AG09309 (cell line): ENCODE results near the gene PHLDA2.

ENCODE experiments used
- DNase-seq: peaks from one replicate; pipeline ENCODE4 v3.0.0-alpha.2; 2010; ENCODE audit warnings: low read depth
- H3K4me3 ChIP-seq: 2 replicates; pipeline ENCODE4 v1.5.1; 2011; ENCODE audit warnings: mild to moderate bottlenecking, low read depth, low read length, moderate library complexity; ENCODE audit not compliant: control insufficient read depth
- CTCF ChIP-seq: IDR thresholded peaks from 2 replicates; pipeline ENCODE4 v1.5.1; 2011; ENCODE audit warnings: mild to moderate bottlenecking, low read depth, low read length, inconsistent platforms; ENCODE audit not compliant: insufficient read depth, control insufficient read depth; ENCODE audit errors: missing control alignments

Gene PHLDA2

GRCh38 chr11:2928605-2929530 lies at the start of gene PHLDA2:
PHLDA2 (minus strand) TSS chr11:2929420; CDS start chr11:2929364, 56 bp downstream.
- peak within 1 kb of the TSS; percentile 86 for H3K4me3 ChIP-seq
- TF ChIP-seq CTCF = no peak
- DNase-seq = no peak

GRCh38 chr11:2977113-2977512 lies 47.9 kb upstream of the PHLDA2 start:
- no peak for TF ChIP-seq CTCF
- no peak overlapping the region for H3K4me3 ChIP-seq
- no peak for DNase-seq

- no peak for TF ChIP-seq CTCF
- DNase-seq = no peak
- H3K4me3 ChIP-seq = no peak overlapping the region
Measured at GRCh38 chr11:2976294-2977063, 47.3 kb upstream of the PHLDA2 start.

GRCh38 chr11:2975594-2975993 lies 46.4 kb upstream of the PHLDA2 start:
- no peak for DNase-seq
- peak; percentile 46 for TF ChIP-seq CTCF
- no peak overlapping the region for H3K4me3 ChIP-seq

GRCh38 chr11:2974272-2974671 lies 45.1 kb upstream of the PHLDA2 start:
- H3K4me3 ChIP-seq = no peak overlapping the region
- TF ChIP-seq CTCF = no peak
- DNase-seq = no peak

GRCh38 chr11:2968341-2968900 lies 39.2 kb upstream of the PHLDA2 start:
- no peak for DNase-seq
- no peak for TF ChIP-seq CTCF
- no peak overlapping the region for H3K4me3 ChIP-seq
